ENCODE measurements around the gene CHMP1B. TPM values are rescaled to one million over a fixed set of nuclear protein-coding genes. Genes with fewer than 3 reads are reported as not detected.

The CHMP1B gene
- total RNA-seq, 1 experiment from 2014 or later: 38.7 TPM

GRCh38 chr18:11883153-11883552 lies 31.9 kb downstream of the CHMP1B start:
- H2BK12ac ChIP-seq (ENCODE audit: insufficient read length, low read depth, low read length): no peak overlapping the region

More at GRCh38 chr18:11883153-11883552, 31.9 kb downstream of the CHMP1B start:
- H3K4me2 ChIP-seq (ENCODE audit: insufficient read depth, insufficient read length, low read length): no peak overlapping the region
- no peak overlapping the region for H3K27ac ChIP-seq (ENCODE audit: insufficient read length, low read depth, low read length)
- H2AFZ ChIP-seq (ENCODE audit: low read length): no peak overlapping the region
- no peak overlapping the region for H3K14ac ChIP-seq (ENCODE audit: insufficient read depth, low read length)
- H4K8ac ChIP-seq (replicated peaks; ENCODE audit: insufficient read length, low read depth, low read length): no peak overlapping the region
- H2BK120ac ChIP-seq (ENCODE audit: low read depth, low read length, poor library complexity, severe bottlenecking): no peak overlapping the region
- no peak overlapping the region for H4K91ac ChIP-seq (ENCODE audit: insufficient read length, low read depth, low read length)
- H3K9me3 ChIP-seq (ENCODE audit: control insufficient read depth, low read depth, low read length): no peaks in the 10 kb centered on the region
- H4K5ac ChIP-seq (ENCODE audit: insufficient read length, low read depth, low read length): no peak overlapping the region
- H3K56ac ChIP-seq (ENCODE audit: insufficient read length, low read depth, low read length): no peak overlapping the region
- H3K9me3 Mint-ChIP-seq: no peaks in the 10 kb centered on the region; a peak in 1 of 5 replicates
- H3K23me2 ChIP-seq (ENCODE audit: insufficient read length, low read depth, low read length, poor library complexity, severe bottlenecking): no peaks in the 10 kb centered on the region
- no peaks in the 10 kb centered on the region for H3K79me1 ChIP-seq (ENCODE audit: insufficient read depth, low read depth, low read length, poor library complexity, severe bottlenecking)
- H3K27ac Mint-ChIP-seq: no peak overlapping the region
- no peak overlapping the region for H3K23ac ChIP-seq (ENCODE audit: insufficient read length, low read depth, low read length)
- no peak overlapping the region for H3K9ac ChIP-seq (ENCODE audit: extremely low read depth, insufficient read length, low read length)
- H3K4ac ChIP-seq (ENCODE audit: low read depth, low read length): no peak overlapping the region
- no peaks in the 10 kb centered on the region for H3K79me2 ChIP-seq (ENCODE audit: insufficient read depth, low read length)
- H3K27me3 ChIP-seq (ENCODE audit: insufficient read depth, low read length): no peaks in the 10 kb centered on the region
- peaks cover 3 to 44% (median 11%) of the 10 kb centered on the region in 3 experiments; a peak in 6 of 7 replicates for H3K36me3 Mint-ChIP-seq (ENCODE audit: insufficient read depth in 1 of 3, low read depth in 3 of 3)
- H3K4me1 Mint-ChIP-seq: peaks cover 5 to 16% of the 10 kb centered on the region in 2 experiments
- no CpG with 5 or more reads among the region's 1 CpG for WGBS (ENCODE audit: extremely low coverage, insufficient read length, low lambda C conversion rate)
- H3K27me3 Mint-ChIP-seq (ENCODE audit: low read depth): no peaks in the 10 kb centered on the region
- H2BK15ac ChIP-seq (ENCODE audit: low read depth, low read length): no peak overlapping the region
- no peak overlapping the region for H2BK5ac ChIP-seq (ENCODE audit: insufficient read length, low read length)
- no peaks in the 10 kb centered on the region for H4K20me1 ChIP-seq (ENCODE audit: control insufficient read depth, insufficient read depth, insufficient read length)
- TF ChIP-seq CTCF (conservative IDR thresholded peaks at IDR 0.05): no peak
- H3K18ac ChIP-seq (ENCODE audit: insufficient read length, low read depth, low read length): no peak overlapping the region
- no peak overlapping the region for H2BK20ac ChIP-seq (ENCODE audit: low read depth, low read length, poor library complexity, severe bottlenecking)
- H2AK5ac ChIP-seq (ENCODE audit: insufficient read length, low read length): no peak overlapping the region
- no peak overlapping the region for H3T11ph ChIP-seq (ENCODE audit: low read length)
- DNase-seq: no peak
- H3K4me3 Mint-ChIP-seq: no peak overlapping the region
- H3K4me1 ChIP-seq (ENCODE audit: insufficient read depth, low read length): no peaks in the 10 kb centered on the region; the same call in 1 of the 2 replicates
